Activated naive CD4-positive, alpha-beta T cell treated with anti-CD3 and anti-CD28 coated beads, Interleukin-2, amount 10 ng/mL, durations not matched to agents 5 hours and 36 hours (primary cell): Measurements from ENCODE around the gene NAPEPLD. TPM values are rescaled to one million over a fixed set of nuclear protein-coding genes. Genes with fewer than 3 reads are reported as not detected.

Source experiments
- total RNA-seq, 2 experiments: library from RNA; stranded (reverse); gene quantifications; one replicate each; pipeline ENCODE4 v1.2.3, GENCODE V29; 2021

The NAPEPLD gene
- 10 to 100 TPM; 10.2 to 11.5 TPM for total RNA-seq

DNA sequence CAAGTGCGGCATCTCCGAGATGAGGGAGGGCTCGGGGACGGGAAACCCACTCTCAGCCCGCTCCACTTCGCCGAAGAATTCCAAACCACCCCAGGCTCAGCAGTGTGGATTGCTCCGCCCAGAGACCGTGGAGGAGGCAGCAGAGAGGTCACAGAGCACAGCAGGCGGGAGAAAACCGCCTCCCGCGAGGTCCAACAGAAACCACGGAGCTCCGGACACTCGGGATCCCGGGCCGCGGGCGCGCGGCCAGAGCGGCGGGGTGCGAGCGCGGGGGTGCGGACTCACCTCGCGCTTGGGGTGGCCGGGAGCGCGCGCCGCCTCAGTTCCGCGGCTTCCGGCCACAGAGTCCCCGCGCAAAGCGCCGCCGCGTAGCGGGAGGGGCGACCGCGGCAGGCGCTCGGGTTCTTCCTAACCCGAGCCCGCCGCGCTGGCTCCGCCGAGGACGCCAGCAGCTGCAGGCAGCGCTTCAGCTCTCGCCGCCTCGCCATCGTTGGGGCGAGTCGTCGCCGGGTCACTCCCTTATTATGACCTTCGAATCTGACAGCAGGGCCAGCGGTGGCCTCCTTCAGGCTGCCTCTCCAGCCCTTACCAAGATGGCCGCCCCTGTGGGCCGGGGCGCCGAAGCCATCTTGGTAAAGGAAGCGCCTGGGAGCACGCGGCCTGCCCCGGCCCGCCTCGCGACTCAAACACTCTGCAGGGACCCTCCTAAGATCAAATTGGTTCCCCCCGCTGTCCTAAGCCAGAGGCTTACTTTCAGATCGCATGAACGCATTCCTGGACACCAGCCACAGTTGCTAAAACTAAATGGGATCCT is at the start of gene NAPEPLD:
Gene NAPEPLD (minus strand): TSS at position 106 of the 814 bp plus-strand sequence. CDS start 20,323 bp downstream, outside the sequence.

GRCh38 chr7:103074519-103075336 is 74.2 kb downstream of the NAPEPLD start, which contains the start of the genes ARMC10 and FBXL13:
Gene ARMC10 (plus strand): TSS chr7:103075140. CDS start chr7:103075273, 133 bp downstream.
Gene FBXL13 (minus strand): TSS chr7:103074796.

Other genes starting within 250 kb of the NAPEPLD start
- gene LRRC17, start 236.1 kb downstream of the NAPEPLD start, total RNA-seq, result under 1 TPM in 1 of 2 experiments, not detected in 1; 0.17 TPM
- under 1 TPM; 0.58 to 0.65 TPM for gene FBXL13, start 74.3 kb downstream of the NAPEPLD start, total RNA-seq
- gene ARMC10, start 74.0 kb downstream of the NAPEPLD start, total RNA-seq, result 10 to 100 TPM; 31.8 to 32.7 TPM
- 10 to 100 TPM; 64.6 to 69.1 TPM for gene PMPCB, start 148.3 kb upstream of the NAPEPLD start, total RNA-seq
- 10 to 100 TPM; 24.8 to 27.7 TPM for gene DNAJC2, start 195.7 kb upstream of the NAPEPLD start, total RNA-seq
- 100 to 1,000 TPM; 103 to 107 TPM for gene PSMC2, start 198.5 kb upstream of the NAPEPLD start, total RNA-seq